Right lobe of liver (tissue), 4 donors: ENCODE data around the gene B3GNT5.

Experiments used
- CTCF ChIP-seq, 4 donors: fragments of 200-600 bp in 3 of 4; fragments of 450-650 bp in 1 of 4; IDR thresholded peaks; one replicate each; pipeline versions ENCODE4 v1.5.1 to v1.8.0; 2016 to 2022; ENCODE audit warnings: antibody characterized with exemption in 4 of 4, mild to moderate bottlenecking in 2 of 4
- POLR2A ChIP-seq: fragments of 450-650 bp; IDR thresholded peaks from one replicate; pipeline ENCODE4 v1.6.1; 2017; ENCODE audit warnings: antibody characterized with exemption, mild to moderate bottlenecking
- donor health status: DM: no; HTN: no; CAD: no.
- donor health status: DM: no; HTN: no; CAD: no.
- donor health status: DM: no; HTN: yes; CAD: no.

GRCh38 chr3:183296944-183297343 is 43.9 kb downstream of the B3GNT5 start:
- TF ChIP-seq CTCF (IDR thresholded peaks at IDR 0.05) (no peak), POLR2A (no peak)
